OCI-LY3 (cell line): Measurements from ENCODE around the gene MARCHF3.

ENCODE experiments used
- H2AFZ ChIP-seq: fragments of 200-600, 300-600 bp; shearing (Covaris generic); 2 replicates; pipeline ENCODE4 v1.6.0; 2014; ENCODE audit warnings: antibody characterized with exemption, low read depth, low read length
- H3K27ac ChIP-seq: fragments of 200-600, 300-600 bp; sonication (generic); 2 replicates; pipeline ENCODE4 v1.5.1; 2014; ENCODE audit warnings: mild to moderate bottlenecking, low read length, moderate library complexity, mixed read lengths
- H3K27me3 ChIP-seq: fragments of 200-600, 300-600 bp; sonication (generic); 2 replicates; pipeline ENCODE4 v1.6.1; 2014; ENCODE audit warnings: low read depth, low read length, mixed read lengths
- H3K36me3 ChIP-seq: fragments of 200-600, 300-600 bp; sonication (generic); replicated peaks from 2 replicates; pipeline ENCODE3; 2014; ENCODE audit warnings: low read depth, low read length, mixed read lengths
- H3K4me1 ChIP-seq: fragments of 300-600, 200-600 bp; sonication (generic); 2 replicates; pipeline ENCODE4 v1.6.1; 2014; ENCODE audit warnings: low read length, mixed read lengths
- H3K4me2 ChIP-seq: fragments of 200-600, 300-600 bp; sonication (generic); 2 replicates; pipeline ENCODE4 v1.6.1; 2014; ENCODE audit warnings: low read length, mixed read lengths
- H3K4me3 ChIP-seq: fragments of 300-600, 200-600 bp; sonication (generic); 2 replicates; pipeline ENCODE4 v1.5.1; 2014; ENCODE audit warnings: antibody characterized with exemption, mild to moderate bottlenecking, low read length, moderate library complexity
- H3K79me2 ChIP-seq: fragments of 300-600, 200-600 bp; shearing (Covaris generic); 2 replicates; pipeline ENCODE4 v1.6.1; 2014; ENCODE audit warnings: mild to moderate bottlenecking, low read length, mixed read lengths
- H3K9ac ChIP-seq: fragments of 300-600, 200-600 bp; shearing (Covaris generic); 2 replicates; pipeline ENCODE4 v1.6.0; 2014; ENCODE audit warnings: mild to moderate bottlenecking, low read length, moderate library complexity
- H3K9me3 ChIP-seq: fragments of 200-600, 300-600 bp; shearing (Covaris generic); 2 replicates; pipeline ENCODE4 v1.6.1; 2014; ENCODE audit warnings: low read length, mixed read lengths; ENCODE audit not compliant: insufficient read depth
- H4K20me1 ChIP-seq: fragments of 200-600, 300-600 bp; sonication (generic); 2 replicates; pipeline ENCODE4 v1.6.1; 2016; ENCODE audit warnings: low read length, mixed read lengths; ENCODE audit not compliant: insufficient read depth
- EZH2phosphoT487 ChIP-seq: fragments of 200-600 bp; shearing (Covaris generic); IDR thresholded peaks from 2 replicates; pipeline ENCODE4 v1.6.1; 2018; ENCODE audit warnings: antibody characterized with exemption, mixed run types, low read depth
- TF ChIP-seq, protein P1 (sequence below): fragments of 200-600, 300-600 bp; sonication (generic); IDR thresholded peaks from 2 replicates; pipeline ENCODE4 v1.5.1; 2014; ENCODE audit warnings: antibody characterized with exemption, low read length, low read depth

MARCHF3 gene

DNA sequence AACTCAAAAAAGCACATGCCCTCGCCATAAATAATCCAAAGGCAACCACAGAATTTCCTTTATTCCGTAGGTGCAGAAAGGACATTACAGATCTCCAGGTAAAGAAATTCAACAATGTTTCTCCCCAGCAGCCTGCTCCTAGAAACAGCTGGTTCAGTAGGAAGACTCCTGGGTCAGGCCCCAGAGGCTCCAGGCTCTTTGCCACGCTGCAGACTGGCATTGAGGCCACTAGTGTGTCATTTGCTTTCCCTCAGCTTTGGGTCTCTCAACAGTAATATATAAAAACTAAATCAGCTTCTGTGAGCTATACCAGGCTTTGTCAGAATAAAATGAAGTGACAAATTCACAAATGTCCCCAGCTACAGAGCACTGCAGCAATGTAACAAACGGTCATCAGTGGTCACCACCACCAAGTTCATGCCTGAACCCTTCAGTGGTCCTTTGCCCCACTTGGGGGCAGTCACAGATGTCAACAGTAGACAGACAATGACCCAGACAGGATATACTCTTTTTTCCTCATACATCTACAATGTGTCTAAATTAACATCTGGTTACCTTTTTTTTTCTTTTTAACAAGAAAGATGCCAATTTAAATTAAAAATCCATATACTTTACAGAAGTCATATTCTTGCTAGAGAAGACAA, 93.5 kb downstream of the MARCHF3 start:
- Histone ChIP-seq H3K9me3 (no peaks in the 10 kb centered on the region), H3K27me3 (no peaks in the 10 kb centered on the region), H3K36me3 (no peaks in the 10 kb centered on the region), H3K9ac (no peak overlapping the region), H4K20me1 (no peaks in the 10 kb centered on the region), H2AFZ (no peak overlapping the region), H3K27ac (no peak overlapping the region), H3K79me2 (no peaks in the 10 kb centered on the region), H3K4me1 (no peaks in the 10 kb centered on the region), H3K4me2 (no peak overlapping the region), H3K4me3 (no peak overlapping the region)
- TF ChIP-seq, protein P1, sequence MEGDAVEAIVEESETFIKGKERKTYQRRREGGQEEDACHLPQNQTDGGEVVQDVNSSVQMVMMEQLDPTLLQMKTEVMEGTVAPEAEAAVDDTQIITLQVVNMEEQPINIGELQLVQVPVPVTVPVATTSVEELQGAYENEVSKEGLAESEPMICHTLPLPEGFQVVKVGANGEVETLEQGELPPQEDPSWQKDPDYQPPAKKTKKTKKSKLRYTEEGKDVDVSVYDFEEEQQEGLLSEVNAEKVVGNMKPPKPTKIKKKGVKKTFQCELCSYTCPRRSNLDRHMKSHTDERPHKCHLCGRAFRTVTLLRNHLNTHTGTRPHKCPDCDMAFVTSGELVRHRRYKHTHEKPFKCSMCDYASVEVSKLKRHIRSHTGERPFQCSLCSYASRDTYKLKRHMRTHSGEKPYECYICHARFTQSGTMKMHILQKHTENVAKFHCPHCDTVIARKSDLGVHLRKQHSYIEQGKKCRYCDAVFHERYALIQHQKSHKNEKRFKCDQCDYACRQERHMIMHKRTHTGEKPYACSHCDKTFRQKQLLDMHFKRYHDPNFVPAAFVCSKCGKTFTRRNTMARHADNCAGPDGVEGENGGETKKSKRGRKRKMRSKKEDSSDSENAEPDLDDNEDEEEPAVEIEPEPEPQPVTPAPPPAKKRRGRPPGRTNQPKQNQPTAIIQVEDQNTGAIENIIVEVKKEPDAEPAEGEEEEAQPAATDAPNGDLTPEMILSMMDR = no peak
- TF ChIP-seq EZH2phosphoT487 = no peak

DNA sequence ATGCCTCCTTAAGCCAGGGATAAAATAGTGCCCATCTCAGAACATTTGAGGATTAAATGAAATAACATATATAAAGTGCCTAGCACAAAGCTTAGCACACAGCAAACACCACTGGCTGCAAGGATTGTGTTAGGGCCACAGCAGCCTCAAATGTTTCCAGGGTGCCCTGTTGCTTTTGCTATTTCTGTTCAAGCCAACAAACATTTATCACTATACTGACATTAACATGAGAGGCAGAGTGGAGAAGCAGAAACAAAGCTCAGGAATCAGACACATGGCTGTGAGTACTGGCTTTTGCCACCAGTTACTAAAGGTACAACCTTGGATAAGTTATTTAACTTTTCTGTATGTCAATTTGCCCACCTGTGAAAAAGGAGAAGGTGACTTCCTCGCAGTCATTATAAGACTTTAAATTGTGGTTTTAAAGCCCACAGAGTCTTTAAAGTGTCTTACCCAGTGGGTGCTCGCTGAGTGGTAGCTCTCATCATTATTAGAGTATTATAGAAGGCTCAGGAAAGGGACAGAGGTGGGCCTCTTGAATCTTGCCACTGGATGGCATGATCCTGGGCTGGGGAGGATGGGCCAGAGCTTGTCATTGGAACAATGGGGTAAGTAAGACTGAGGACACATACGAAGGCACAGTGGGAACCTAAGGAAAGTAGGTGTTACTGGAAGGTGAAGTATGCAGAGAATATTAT, 98.2 kb downstream of the MARCHF3 start:
- H3K4me1 ChIP-seq = no peaks in the 10 kb centered on the region
- TF ChIP-seq, protein P1 = no peak
- no peak for TF ChIP-seq EZH2phosphoT487

DNA sequence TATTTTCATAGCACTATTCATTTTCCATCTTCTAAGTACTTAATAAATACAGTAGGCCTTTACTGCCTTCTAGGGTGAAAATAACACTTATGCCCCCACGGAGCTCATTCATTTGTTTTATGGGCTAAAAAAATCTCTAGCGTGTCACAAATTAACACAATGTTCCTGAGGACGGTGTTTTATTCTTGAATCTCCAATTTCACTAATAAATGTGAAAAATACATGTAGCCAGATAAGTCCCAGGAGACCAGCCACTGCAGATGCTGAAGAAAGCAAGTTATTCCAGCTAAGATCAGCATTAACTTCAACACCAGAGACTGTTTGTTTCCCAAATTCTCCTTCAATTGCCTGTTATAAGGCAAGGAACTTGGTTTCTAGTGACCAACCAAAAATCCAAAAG, 102.3 kb downstream of the MARCHF3 start:
- H3K27me3 ChIP-seq = no peaks in the 10 kb centered on the region
- H3K36me3 ChIP-seq = no peaks in the 10 kb centered on the region
- H2AFZ ChIP-seq = no peak overlapping the region
- no peaks in the 10 kb centered on the region for H4K20me1 ChIP-seq
- H3K9ac ChIP-seq = no peak overlapping the region
- no peaks in the 10 kb centered on the region for H3K9me3 ChIP-seq
- no peak overlapping the region for H3K4me2 ChIP-seq
- H3K79me2 ChIP-seq = no peaks in the 10 kb centered on the region
- no peak overlapping the region for H3K4me3 ChIP-seq
- H3K27ac ChIP-seq = no peak overlapping the region
- H3K4me1 ChIP-seq = no peaks in the 10 kb centered on the region
- no peak for TF ChIP-seq EZH2phosphoT487

More for the DNA sequence above, 98.2 kb downstream of the MARCHF3 start:
- H4K20me1 ChIP-seq = no peaks in the 10 kb centered on the region
- no peaks in the 10 kb centered on the region for H3K27me3 ChIP-seq
- no peak overlapping the region for H3K27ac ChIP-seq
- H3K79me2 ChIP-seq = no peaks in the 10 kb centered on the region
- H3K9me3 ChIP-seq = no peaks in the 10 kb centered on the region
- H3K36me3 ChIP-seq = no peaks in the 10 kb centered on the region
- no peak overlapping the region for H3K4me3 ChIP-seq
- no peak overlapping the region for H3K9ac ChIP-seq
- no peak overlapping the region for H3K4me2 ChIP-seq
- H2AFZ ChIP-seq = no peak overlapping the region

DNA sequence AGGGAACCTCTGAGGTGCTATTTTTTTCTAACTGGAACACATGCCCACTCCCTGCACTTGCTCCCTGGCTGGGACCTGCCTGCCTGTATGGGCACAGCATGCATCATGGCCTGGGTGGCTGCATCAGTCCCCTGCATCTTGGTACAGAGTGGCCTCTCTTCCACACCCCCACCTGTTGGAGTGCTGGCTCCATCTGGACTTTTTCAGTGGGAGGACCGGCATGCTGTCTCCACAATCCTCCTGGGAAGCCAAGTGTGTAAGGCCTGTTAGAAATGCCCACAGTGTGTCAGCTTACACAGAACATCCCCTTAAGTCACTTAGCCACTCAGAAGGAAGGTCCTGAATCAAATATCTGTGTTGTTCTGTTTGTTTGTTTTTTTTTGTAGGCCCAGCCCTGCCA, 102.9 kb downstream of the MARCHF3 start:
- H3K4me1 ChIP-seq = no peaks in the 10 kb centered on the region
- no peak overlapping the region for H3K4me3 ChIP-seq
- no peak overlapping the region for H3K9ac ChIP-seq

More for the DNA sequence above, 102.9 kb downstream of the MARCHF3 start:
- Histone ChIP-seq H2AFZ (no peak overlapping the region), H4K20me1 (no peaks in the 10 kb centered on the region), H3K27me3 (no peaks in the 10 kb centered on the region), H3K27ac (no peak overlapping the region), H3K9me3 (no peaks in the 10 kb centered on the region), H3K79me2 (no peaks in the 10 kb centered on the region), H3K4me2 (no peak overlapping the region), H3K36me3 (no peaks in the 10 kb centered on the region)
- TF ChIP-seq EZH2phosphoT487 = no peak
- TF ChIP-seq, protein P1 = no peak
